H1 (cell line): Measurements from ENCODE around the gene TIFAB. TPM values are rescaled to one million over a fixed set of nuclear protein-coding genes. Genes with fewer than 3 reads are reported as not detected.

Experiments used
- RXRA ChIP-seq: IDR thresholded peaks from 2 replicates; pipeline ENCODE4 v1.6.1; 2011; ENCODE audit warnings: low read depth, mild to moderate bottlenecking, low read length, moderate library complexity; ENCODE audit not compliant: insufficient read depth
- polyA plus RNA-seq, 7 experiments: library from polyadenylated mRNA; depleted of rRNA in 3 of 7; stranded (reverse) in 5 of 7; unstranded in 2 of 7; fragments of >200 nt in 5 of 7; fragments of 200-250 nt in 2 of 7; gene quantifications; 1 replicate in 5 of 7; 2 replicates in 1 of 7; 4 replicates in 1 of 7; pipeline versions ENCODE4 v1.2.1 to v1.2.3, GENCODE V29; 2011 to 2013; ENCODE audit warnings: missing spikeins in 2 of 7, mixed read lengths in 2 of 7
- total RNA-seq: library from RNA; stranded (reverse); fragmentation: NEBNext Ultra II Directional; extraction: Animal tissue kit (Norgen Biotek cat#: 25700); gene quantifications from 2 replicates; pipeline ENCODE4 v1.2.1, GENCODE V29; 2021

Gene TIFAB
- total and polyA plus RNA-seq, 2 of the 8 experiments (the other 6 are each of a cell fraction or from before 2014, with no cell fraction given), result not detected

- TF ChIP-seq RXRA, result no peak
Observed at GRCh38 chr5:135441919-135442318, 10.2 kb downstream of the TIFAB start (continued).
